NCI-H82 treated with DMSO at 0.1 percent for 48 hours (cell line): Measurements from ENCODE around the gene AKAP6.
"Not testable (repeated sequence)": the region's sequence is repeated elsewhere in the genome, so short reads cannot be mapped to it uniquely, and the experiment has no call there.

Source experiments
- DNase-seq: peaks from one replicate; lab custom pipeline; 2025; ENCODE audit not compliant: unreplicated experiment; lab: John Stamatoyannopoulos, UW

AKAP6 gene

GRCh38 chr14:32435411-32435810, 106.3 kb downstream of the AKAP6 start:
- no peak for DNase-seq

GRCh38 chr14:32436993-32437392, 107.9 kb downstream of the AKAP6 start:
- DNase-seq = no peak

DNA sequence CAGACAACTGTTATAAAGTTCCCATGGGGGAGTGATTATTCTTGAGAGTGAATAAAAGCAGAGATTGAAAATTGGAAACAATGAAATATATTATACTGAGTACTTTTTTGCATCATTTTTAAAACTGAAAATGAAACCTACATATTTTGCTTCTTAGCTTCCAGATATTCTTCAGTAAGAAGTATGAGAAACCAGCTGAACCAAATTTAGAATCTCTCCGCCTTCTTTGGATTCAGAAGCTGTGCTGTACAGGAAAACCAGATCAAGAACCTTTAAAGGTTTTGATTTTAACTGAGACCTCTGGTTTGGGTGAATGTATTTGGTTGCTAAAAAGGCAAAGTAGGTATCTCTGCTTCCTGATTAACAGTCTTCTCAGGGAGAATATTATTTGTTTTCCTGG, 109.4 kb downstream of the AKAP6 start:
- no peak for DNase-seq

- no peak for DNase-seq
These were observed 115.0 kb downstream of the AKAP6 start for GRCh38 chr14:32443890-32444661.

DNA sequence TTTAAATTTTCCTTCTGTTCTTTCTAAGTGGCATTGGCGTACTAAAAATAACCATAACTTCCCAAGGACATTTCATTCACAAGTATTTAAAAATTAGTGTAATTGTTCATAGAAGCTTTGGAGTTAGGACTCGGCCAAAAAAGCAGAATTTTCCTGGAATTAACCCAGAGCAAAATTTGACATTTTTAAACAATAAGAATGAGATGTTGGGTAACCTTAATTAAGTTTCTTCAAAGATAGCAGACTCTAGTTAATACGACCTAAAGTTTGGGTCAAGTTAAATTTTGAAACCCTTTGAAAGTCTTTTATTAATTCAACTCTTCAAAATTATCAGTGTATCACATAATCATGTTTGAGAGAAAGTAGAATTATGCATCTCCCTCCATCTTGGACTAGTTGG, 118.3 kb downstream of the AKAP6 start:
- no peak for DNase-seq

DNA sequence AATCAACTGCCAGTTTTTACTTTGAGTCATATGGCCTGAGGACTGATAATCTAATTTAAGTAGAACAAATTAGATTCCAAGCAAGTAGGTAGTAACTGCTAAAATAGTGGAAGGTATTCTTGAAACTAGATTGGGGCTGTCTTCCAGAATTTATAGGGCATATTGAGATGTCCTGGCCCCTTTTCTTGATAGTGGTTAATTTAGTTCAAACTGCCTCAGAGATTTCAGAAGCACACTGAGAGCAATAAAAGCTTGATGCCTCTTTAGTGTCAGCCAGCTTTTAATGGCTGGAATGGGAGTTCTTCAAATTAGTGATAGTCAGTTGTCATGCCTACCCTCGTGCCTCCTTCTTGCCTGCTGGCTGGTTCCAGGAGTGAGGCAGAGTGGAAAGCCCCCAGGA, 120.5 kb downstream of the AKAP6 start:
- DNase-seq = no peak

DNA sequence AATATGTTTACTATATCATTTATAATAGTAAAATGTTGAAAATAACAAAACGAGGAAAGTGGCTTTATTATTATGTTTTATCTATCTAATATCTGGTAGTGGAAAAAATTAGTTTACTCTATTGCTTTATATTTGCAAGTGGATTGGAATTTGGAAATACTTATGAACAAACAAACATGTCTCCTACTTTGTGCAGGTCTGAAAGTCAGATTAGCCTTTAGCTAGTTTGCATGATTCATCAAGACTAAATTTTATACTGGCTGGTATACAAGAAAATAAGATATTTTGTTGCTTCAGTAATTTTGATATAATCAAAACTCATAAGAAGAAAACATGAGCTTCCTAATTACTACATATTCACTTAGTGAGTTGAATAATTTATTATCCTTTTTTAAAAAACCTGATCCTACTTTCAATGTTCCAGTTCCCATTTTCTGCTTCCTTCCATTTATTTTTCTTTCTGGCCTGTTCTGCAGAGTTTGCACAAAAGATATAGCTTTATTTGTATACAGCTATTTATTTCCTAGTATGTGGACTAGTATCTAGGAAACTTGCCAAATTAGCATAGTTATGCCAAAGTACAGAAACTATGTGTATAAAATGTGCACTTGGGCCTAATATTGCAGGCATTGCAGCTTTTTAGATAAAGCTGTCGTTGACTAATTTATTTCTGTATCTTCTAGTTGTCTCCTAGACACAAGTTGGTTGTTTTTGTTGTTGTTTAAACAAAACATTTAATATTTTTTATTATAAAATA, 122.0 kb downstream of the AKAP6 start:
- no peak for DNase-seq

DNA sequence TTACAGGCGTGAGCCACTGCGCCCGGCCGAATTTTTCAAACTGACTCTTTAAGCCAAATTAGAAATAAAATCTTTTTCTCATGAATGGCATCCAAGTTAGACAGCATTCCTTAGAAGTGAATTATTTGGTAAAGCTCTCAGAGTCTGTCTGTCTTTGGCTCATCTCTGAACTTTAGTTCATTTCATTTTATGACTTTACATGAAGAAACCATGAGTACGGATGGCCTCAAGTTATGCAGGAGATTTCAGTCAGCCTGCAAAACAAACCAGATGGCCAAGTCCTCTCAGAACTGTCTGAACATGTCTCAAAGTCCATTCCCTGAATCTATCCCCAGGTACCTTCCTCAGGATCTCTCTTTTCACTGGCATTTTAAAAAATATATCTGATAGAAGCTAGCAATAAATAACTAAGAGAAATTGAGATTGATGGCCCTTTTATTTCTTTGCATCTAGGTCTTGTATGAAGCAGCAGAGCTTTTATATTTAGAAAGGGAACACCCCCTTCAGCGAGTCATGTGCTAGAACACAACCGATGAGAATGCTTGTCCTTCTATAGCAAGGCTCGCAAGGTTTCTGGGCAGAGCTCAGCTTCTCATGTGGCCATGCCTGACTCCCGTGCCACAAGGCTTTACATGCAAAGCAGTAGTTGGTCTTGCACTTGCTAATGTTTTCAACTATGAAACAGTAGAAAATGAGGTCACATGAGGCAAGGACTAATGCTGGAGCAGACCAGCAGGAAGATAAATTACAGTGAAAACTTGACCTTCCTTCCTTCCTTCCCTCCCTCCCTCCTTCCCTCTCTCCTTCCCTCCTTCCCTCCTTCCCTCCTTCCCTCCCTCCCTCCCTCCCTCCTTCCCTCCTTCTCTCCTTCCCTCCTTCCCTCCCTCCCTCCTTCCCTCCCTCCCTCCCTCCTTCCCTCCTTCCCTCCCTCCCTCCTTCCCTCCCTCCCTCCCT, 125.0 kb downstream of the AKAP6 start:
- no peak for DNase-seq

- no peak for DNase-seq
These were observed 128.3 kb downstream of the AKAP6 start for GRCh38 chr14:32457213-32457920.

DNA sequence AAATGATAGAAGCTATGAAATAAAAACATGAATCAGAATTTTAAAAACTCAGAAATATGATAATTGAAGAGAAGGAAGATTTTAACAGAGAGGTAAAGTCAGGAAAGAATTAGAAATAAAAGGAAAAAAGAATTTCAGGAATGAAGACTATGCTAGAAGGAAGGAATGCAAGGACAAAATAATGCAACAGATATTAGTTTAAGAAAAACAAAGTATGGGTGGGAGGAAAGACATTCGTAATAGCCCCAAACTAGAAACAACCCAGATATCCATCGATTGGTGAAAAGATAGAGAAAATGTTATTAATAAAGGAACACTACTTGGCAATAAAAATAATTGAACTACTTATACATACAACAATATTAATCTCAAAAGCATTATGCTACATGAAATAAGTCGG, 129.6 kb downstream of the AKAP6 start:
- DNase-seq = no peak

DNA sequence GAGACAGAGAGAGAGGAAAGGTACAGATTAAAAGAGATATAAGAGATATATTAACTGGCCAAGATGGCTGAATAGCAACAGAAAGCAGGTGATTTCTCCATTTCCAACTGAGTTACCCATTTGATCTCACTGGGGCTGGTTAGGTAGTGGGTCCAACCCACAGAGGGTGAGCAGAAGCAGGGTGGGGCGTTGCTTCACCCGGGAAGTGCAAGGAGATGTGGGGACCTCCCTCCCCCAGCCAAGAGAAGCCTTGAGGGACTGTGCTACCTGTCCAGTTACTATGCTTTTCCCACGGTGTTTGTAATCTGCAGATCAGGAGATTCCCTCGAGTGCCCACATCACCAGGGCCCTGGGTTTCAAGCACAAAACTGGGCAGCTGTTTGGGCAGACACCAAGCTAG, 131.2 kb downstream of the AKAP6 start:
- no peak for DNase-seq

DNA sequence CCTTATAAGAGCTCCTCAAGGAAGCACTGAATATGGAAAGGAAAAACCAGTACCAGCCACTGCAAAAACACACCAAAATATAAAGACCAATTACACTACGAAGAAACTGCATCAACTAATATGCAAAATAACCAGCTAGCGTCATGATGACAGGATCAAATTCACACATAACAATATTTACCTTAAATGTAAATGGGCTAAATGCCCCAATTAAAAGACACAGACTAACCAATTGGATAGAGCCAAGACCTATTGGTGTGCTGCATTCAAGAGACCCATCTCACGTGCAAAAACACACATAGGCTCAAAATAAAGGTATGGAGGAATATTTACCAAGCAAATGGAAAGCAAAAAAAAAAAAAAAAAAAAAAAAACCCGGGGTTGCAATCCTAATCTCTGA, 133.5 kb downstream of the AKAP6 start:
- DNase-seq = not testable (repeated sequence)

- DNase-seq = no peak
These were observed 139.9 kb downstream of the AKAP6 start for GRCh38 chr14:32468955-32469354.

GRCh38 chr14:32469388-32470160, 140.5 kb downstream of the AKAP6 start:
- peak; percentile 44 for DNase-seq

GRCh38 chr14:32470161-32470715, 141.1 kb downstream of the AKAP6 start:
- DNase-seq = no peak

DNA sequence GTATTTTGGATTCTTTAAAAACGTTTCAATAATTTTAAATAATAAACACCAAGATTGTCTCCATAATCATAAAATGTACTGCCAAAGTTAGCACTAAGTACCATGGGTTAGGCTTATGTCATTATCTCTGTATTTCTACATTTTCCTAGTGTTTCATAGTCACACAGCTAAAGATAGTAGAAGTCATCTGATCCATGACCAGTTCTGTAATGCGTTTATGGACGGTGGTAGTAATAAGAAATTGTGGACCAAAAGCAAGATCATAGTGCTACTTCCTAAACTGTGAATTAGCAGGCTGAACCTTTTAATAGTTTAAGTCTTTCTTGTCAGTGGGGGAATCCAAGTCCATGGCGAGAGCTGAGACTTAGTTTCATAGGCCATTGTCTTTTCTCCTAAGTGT, 142.1 kb downstream of the AKAP6 start:
- no peak for DNase-seq

DNA sequence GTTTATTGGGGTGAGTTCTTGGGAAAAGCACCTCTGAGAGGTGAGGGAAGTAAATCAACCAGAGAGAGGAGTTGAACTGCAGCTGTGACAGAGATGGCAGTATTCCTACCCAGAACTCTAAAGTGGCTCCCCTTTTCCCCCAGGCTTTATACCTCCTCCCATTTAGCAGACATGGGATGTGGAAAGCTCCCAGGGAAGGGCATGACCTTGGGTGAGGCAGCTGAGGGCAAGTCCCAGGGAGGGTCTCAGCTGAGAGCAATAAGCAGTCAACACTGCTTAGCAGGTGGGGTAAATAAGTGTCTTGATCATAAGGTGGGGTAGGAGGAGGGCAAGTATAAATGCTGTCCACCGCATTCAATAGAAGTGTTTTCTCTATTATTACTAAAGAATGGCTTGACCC, 143.0 kb downstream of the AKAP6 start:
- no peak for DNase-seq

- DNase-seq = no peak
These were observed 143.7 kb downstream of the AKAP6 start for GRCh38 chr14:32472512-32473463.

GRCh38 chr14:32473464-32473855, 144.4 kb downstream of the AKAP6 start:
- no peak for DNase-seq
